Renal cortex interstitium (tissue), 11 donors: Measurements from ENCODE around the gene PPP3R1. TPM values are rescaled to one million over a fixed set of nuclear protein-coding genes. Genes with fewer than 3 reads are reported as not detected.

Source experiments
- DNase-seq, 11 donors: peaks; one replicate each; pipeline ENCODE4 v3.0.0-alpha.2; 2013; ENCODE audit warnings: low read depth in 9 of 11, low spot score in 4 of 11; ENCODE audit errors: extremely low read depth in 1 of 11
- polyA plus RNA-seq, 3 donors: library from polyadenylated mRNA; unstranded; fragments of 120-200 nt; gene quantifications; one replicate each; pipeline ENCODE4 v1.2.1, GENCODE V29; 2013; ENCODE audit not compliant: insufficient read length in 3 of 3

Gene PPP3R1
- polyA plus RNA-seq, 3 donors, result 51.8 to 67.6 (median 59.5) TPM

GRCh38 chr2:68172990-68173700 lies 79.2 kb downstream of the PPP3R1 start:
- no peak for DNase-seq

GRCh38 chr2:68172521-68172920 lies 79.8 kb downstream of the PPP3R1 start:
- DNase-seq, result no peak

GRCh38 chr2:68171684-68172083 lies 80.6 kb downstream of the PPP3R1 start:
- no peak for DNase-seq

- DNase-seq, result no peak
Measured at GRCh38 chr2:68171146-68171545, 81.2 kb downstream of the PPP3R1 start.

GRCh38 chr2:68169308-68169707 lies 83.0 kb downstream of the PPP3R1 start:
- no peak for DNase-seq

- DNase-seq, result no peak
Measured at GRCh38 chr2:68167186-68167585, 85.1 kb downstream of the PPP3R1 start.

GRCh38 chr2:68163641-68164040 lies 88.7 kb downstream of the PPP3R1 start:
- no peak for DNase-seq

- DNase-seq, result no peak
Measured at GRCh38 chr2:68158134-68158447, 94.2 kb downstream of the PPP3R1 start.

- peak; percentile 90 to 98 (median 95) for DNase-seq
Measured at GRCh38 chr2:68157402-68158133, 94.8 kb downstream of the PPP3R1 start, which contains the start of gene PNO1. Gene PNO1 (plus strand): TSS chr2:68157888. CDS start chr2:68157935, 47 bp downstream.

- DNase-seq, result peak in 3 of 11 donors; percentile 13 to 32 (median 17)
Measured at GRCh38 chr2:68157002-68157401, 95.3 kb downstream of the PPP3R1 start.

GRCh38 chr2:68156419-68156818 lies 95.9 kb downstream of the PPP3R1 start:
- DNase-seq, result no peak

- no peak for DNase-seq
Measured at GRCh38 chr2:68155618-68156017, 96.7 kb downstream of the PPP3R1 start.

GRCh38 chr2:68152681-68153347 lies 99.5 kb downstream of the PPP3R1 start:
- DNase-seq, result no peak

GRCh38 chr2:68151037-68151436 lies 101.3 kb downstream of the PPP3R1 start:
- no peak for DNase-seq

GRCh38 chr2:68141875-68142274 lies 110.5 kb downstream of the PPP3R1 start:
- DNase-seq, result no peak

- DNase-seq, result no peak
Measured at GRCh38 chr2:68135448-68136320, 116.6 kb downstream of the PPP3R1 start.

GRCh38 chr2:68134554-68134953 lies 117.8 kb downstream of the PPP3R1 start:
- no peak for DNase-seq

GRCh38 chr2:68134120-68134519 lies 118.2 kb downstream of the PPP3R1 start:
- DNase-seq, result no peak
